Muscle layer of colon (tissue), 2 donors: ENCODE results near the gene PCDHB11.
"Not testable (repeated sequence)": the region's sequence is repeated elsewhere in the genome, so short reads cannot be mapped to it uniquely, and the experiment has no call there.

Experiments used
- H3K27ac ChIP-seq: one replicate; pipeline ENCODE4 v1.7.0; 2013; ENCODE audit warnings: low read depth, mild to moderate bottlenecking, low read length, moderate library complexity
- H3K27me3 ChIP-seq, 2 donors: one replicate each; pipeline ENCODE4 v1.7.0; 2013; ENCODE audit warnings: low read length in 2 of 2, mild to moderate bottlenecking in 2 of 2; ENCODE audit not compliant: insufficient read depth in 2 of 2, control insufficient read depth in 1 of 2
- H3K36me3 ChIP-seq: one replicate; pipeline ENCODE4 v1.7.0; 2013; ENCODE audit warnings: mild to moderate bottlenecking, low read length; ENCODE audit not compliant: insufficient read depth
- H3K4me1 ChIP-seq: one replicate; pipeline ENCODE4 v1.7.0; 2013; ENCODE audit warnings: mild to moderate bottlenecking, low read length; ENCODE audit not compliant: insufficient read depth
- H3K4me3 ChIP-seq, 2 donors: one replicate each; pipeline ENCODE4 v1.7.0; 2013; ENCODE audit warnings: low read length in 2 of 2, low read depth in 1 of 2, mild to moderate bottlenecking in 1 of 2, moderate library complexity in 1 of 2
- H3K9ac ChIP-seq: one replicate; pipeline ENCODE4 v1.7.0; 2013; ENCODE audit warnings: low read length
- H3K9me3 ChIP-seq: one replicate; pipeline ENCODE4 v1.7.0; 2013; ENCODE audit warnings: mild to moderate bottlenecking, low read length
- donor health status: abdominal sarcoma.
- donor health status: Adenocarcinoma of cecum.

PCDHB11 gene

GRCh38 chr5:141199359-141200235 is at the start of gene PCDHB11:
Gene PCDHB11, plus strand, starts transcription at chr5:141199627. Its CDS starts 148 bp downstream, at chr5:141199775.
- Histone ChIP-seq H3K9ac (no peak within 1 kb of the TSS), H3K27ac (no peak within 1 kb of the TSS), H3K4me1 (no peaks in the 10 kb centered on the region), H3K27me3 (no peaks in the 10 kb centered on the region), H3K36me3 (no peaks in the 10 kb centered on the region), H3K4me3 (peak within 1 kb of the TSS in 1 of 2 donors; percentile 41), H3K9me3 (peaks cover 20% of the 10 kb centered on the region)

GRCh38 chr5:141149812-141150211 is 49.6 kb upstream of the PCDHB11 start, which contains the start of gene PCDHB6:
Gene PCDHB6, plus strand, starts transcription at chr5:141150057. Its CDS starts 201 bp downstream, at chr5:141150258.
- Histone ChIP-seq H3K27me3 (no peaks in the 10 kb centered on the region), H3K9me3 (peaks cover 32% of the 10 kb centered on the region), H3K27ac (no peak within 1 kb of the TSS), H3K4me1 (no peaks in the 10 kb centered on the region), H3K9ac (no peak within 1 kb of the TSS), H3K36me3 (no peaks in the 10 kb centered on the region), H3K4me3 (peak within 1 kb of the TSS in 1 of 2 donors; percentile 52)

GRCh38 chr5:141150224-141150992 is 49.0 kb upstream of the PCDHB11 start:
- peaks cover 26% of the 10 kb centered on the region for H3K9me3 ChIP-seq
- peak overlapping the region in 1 of 2 donors; percentile 52 for H3K4me3 ChIP-seq
- H3K36me3 ChIP-seq = no peaks in the 10 kb centered on the region
- H3K27ac ChIP-seq = no peak overlapping the region
- no peaks in the 10 kb centered on the region for H3K27me3 ChIP-seq
- H3K9ac ChIP-seq = no peak overlapping the region
- H3K4me1 ChIP-seq = no peaks in the 10 kb centered on the region

GRCh38 chr5:141150993-141151325 is 48.5 kb upstream of the PCDHB11 start:
- H3K4me1 ChIP-seq = no peaks in the 10 kb centered on the region
- H3K4me3 ChIP-seq = peak overlapping the region in 1 of 2 donors; percentile 23
- H3K27ac ChIP-seq = no peak overlapping the region
- no peaks in the 10 kb centered on the region for H3K27me3 ChIP-seq
- H3K9me3 ChIP-seq = peaks cover 26% of the 10 kb centered on the region
- no peak overlapping the region for H3K9ac ChIP-seq
- no peaks in the 10 kb centered on the region for H3K36me3 ChIP-seq

GRCh38 chr5:141151632-141152031 is 47.8 kb upstream of the PCDHB11 start:
- H3K27me3 ChIP-seq, H3K4me1 ChIP-seq, H3K36me3 ChIP-seq, H3K9ac ChIP-seq, H3K4me3 ChIP-seq, H3K27ac ChIP-seq: not testable (repeated sequence)
- H3K9me3 ChIP-seq = peaks cover 28% of the 10 kb centered on the region

DNA sequence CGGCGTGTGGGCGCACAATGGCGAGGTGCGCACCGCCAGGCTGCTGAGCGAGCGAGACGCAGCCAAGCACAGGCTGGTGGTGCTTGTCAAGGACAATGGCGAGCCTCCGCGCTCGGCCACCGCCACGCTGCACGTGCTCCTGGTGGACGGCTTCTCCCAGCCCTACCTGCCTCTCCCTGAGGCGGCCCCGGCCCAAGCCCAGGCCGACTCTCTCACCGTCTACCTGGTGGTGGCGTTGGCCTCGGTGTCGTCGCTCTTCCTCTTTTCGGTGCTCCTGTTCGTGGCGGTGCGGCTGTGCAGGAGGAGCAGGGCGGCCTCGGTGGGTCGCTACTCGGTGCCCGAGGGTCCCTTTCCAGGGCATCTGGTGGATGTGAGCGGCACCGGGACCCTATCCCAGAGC is 47.3 kb upstream of the PCDHB11 start:
- not testable (repeated sequence) for H3K27me3 ChIP-seq, H3K9ac ChIP-seq, H3K4me1 ChIP-seq, H3K4me3 ChIP-seq, H3K36me3 ChIP-seq, H3K27ac ChIP-seq
- peaks cover 32% of the 10 kb centered on the region for H3K9me3 ChIP-seq

DNA sequence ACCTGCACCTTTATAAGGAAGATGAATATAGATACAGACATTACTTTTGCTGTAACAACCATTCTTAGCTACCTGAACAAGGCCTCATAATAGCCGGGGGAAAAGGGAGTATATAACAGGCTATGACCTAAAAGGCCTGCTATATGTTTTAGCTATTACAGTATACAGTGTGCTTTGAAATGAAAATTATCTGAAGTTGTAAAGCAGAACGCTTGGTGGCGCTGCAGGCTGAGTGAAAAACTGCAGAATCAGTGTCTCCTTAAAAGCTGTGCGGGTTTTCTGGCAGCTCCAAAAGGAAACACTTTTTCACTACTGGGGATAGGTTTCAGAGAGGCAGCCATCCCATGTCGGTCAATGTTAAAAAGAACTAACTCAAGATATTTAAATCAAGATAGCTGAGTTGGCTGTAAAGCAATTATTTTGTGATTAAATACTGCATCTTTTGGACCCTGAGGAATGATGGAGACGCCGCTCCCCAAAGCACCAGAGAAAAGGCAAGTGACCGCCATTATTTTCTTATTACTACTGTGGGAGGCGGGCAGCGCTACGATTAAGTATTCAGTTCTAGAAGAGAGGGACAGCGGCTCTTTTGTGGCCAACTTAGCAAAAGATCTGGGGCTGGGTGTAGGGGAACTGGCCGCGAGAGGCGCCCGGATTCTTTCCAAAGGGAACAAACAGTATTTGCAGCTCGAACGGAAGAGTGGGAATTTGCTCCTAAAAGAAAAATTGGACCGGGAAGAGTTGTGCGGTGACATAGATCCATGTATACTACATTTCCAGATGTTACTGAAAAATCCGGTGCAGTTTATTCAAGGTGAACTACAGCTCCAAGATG is 43.7 kb upstream of the PCDHB11 start:
- H3K9me3 ChIP-seq = peaks cover 27% of the 10 kb centered on the region
- H3K9ac ChIP-seq = no peak overlapping the region
- no peak overlapping the region for H3K4me3 ChIP-seq
- no peaks in the 10 kb centered on the region for H3K36me3 ChIP-seq
- H3K4me1 ChIP-seq = no peaks in the 10 kb centered on the region
- no peak overlapping the region for H3K27ac ChIP-seq
- H3K27me3 ChIP-seq = no peaks in the 10 kb centered on the region

DNA sequence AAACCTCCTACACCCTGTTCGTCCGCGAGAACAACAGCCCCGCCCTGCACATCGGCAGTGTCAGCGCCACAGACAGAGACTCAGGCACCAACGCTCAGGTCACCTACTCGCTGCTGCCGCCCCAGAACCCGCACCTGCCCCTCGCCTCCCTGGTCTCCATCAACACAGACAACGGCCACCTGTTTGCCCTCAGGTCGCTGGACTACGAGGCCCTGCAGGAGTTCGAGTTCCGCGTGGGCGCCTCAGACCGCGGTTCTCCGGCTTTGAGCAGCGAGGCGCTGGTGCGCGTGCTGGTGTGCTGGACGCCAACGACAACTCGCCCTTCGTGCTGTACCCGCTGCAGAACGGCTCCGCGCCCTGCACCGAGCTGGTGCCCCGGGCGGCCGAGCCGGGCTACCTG is 42.1 kb upstream of the PCDHB11 start:
- H3K9me3 ChIP-seq = peaks cover 19% of the 10 kb centered on the region
- not testable (repeated sequence) for H3K4me3 ChIP-seq, H3K27ac ChIP-seq, H3K36me3 ChIP-seq, H3K27me3 ChIP-seq, H3K9ac ChIP-seq, H3K4me1 ChIP-seq

- not testable (repeated sequence) for H3K9ac ChIP-seq, H3K4me3 ChIP-seq, H3K4me1 ChIP-seq, H3K36me3 ChIP-seq, H3K27ac ChIP-seq, H3K27me3 ChIP-seq
- H3K9me3 ChIP-seq = peaks cover 19% of the 10 kb centered on the region
Observed at GRCh38 chr5:141157901-141158300, 41.5 kb upstream of the PCDHB11 start.

GRCh38 chr5:141172381-141173204 is 26.8 kb upstream of the PCDHB11 start, which contains the start of gene PCDHB7:
Gene PCDHB7, plus strand, starts transcription at chr5:141172644. Its CDS starts 192 bp downstream, at chr5:141172836.
- no peaks in the 10 kb centered on the region for H3K36me3 ChIP-seq
- H3K27me3 ChIP-seq = peaks cover 0 to 4% of the 10 kb centered on the region in 2 donors
- no peak within 1 kb of the TSS for H3K9ac ChIP-seq
- H3K9me3 ChIP-seq = peaks cover 25% of the 10 kb centered on the region
- H3K27ac ChIP-seq = no peak within 1 kb of the TSS
- H3K4me1 ChIP-seq = no peaks in the 10 kb centered on the region
- H3K4me3 ChIP-seq = peak within 1 kb of the TSS in 1 of 2 donors; percentile 49
